HFFc6 (cell line): ENCODE measurements around the gene RGMA. TPM values are rescaled to one million over a fixed set of nuclear protein-coding genes. Genes with fewer than 3 reads are reported as not detected.

ENCODE experiments used
- DNase-seq: peaks from one replicate; pipeline ENCODE4 v3.0.0-alpha.2; 2018
- H3K27ac Mint-ChIP-seq: 2 replicates; pipeline ENCODE4 v1.8.0; 2020; ENCODE audit warnings: mild to moderate bottlenecking, mixed read lengths
- H3K27me3 Mint-ChIP-seq: 2 replicates; pipeline ENCODE4 v1.8.0; 2021; ENCODE audit warnings: mild to moderate bottlenecking, moderate library complexity, mixed read lengths; ENCODE audit not compliant: insufficient read depth
- H3K36me3 Mint-ChIP-seq: 2 replicates; pipeline ENCODE4 v1.8.0; 2021; ENCODE audit warnings: low read depth, mixed read lengths
- H3K4me1 Mint-ChIP-seq: 2 replicates; pipeline ENCODE4 v1.8.0; 2020; ENCODE audit warnings: low read depth, mixed read lengths
- H3K4me3 Mint-ChIP-seq: 2 replicates; pipeline ENCODE4 v1.8.0; 2020; ENCODE audit warnings: mild to moderate bottlenecking, moderate library complexity, mixed read lengths
- H3K9me3 Mint-ChIP-seq: 2 replicates; pipeline ENCODE4 v1.8.0; 2020; ENCODE audit warnings: mild to moderate bottlenecking, mixed read lengths
- total RNA-seq, 6 experiments: library from RNA; stranded (reverse); fragmentation: NEBNext Ultra II Directional; extraction: Animal tissue kit (Norgen Biotek cat#: 25700); gene quantifications; 2 replicates in 1 of 6; 3 replicates in 5 of 6; pipeline ENCODE4 v1.2.3, GENCODE V29; 2021
- TF ChIP-seq, protein P1 (sequence below): fragments of 200-600 bp; sonication (generic); IDR thresholded peaks from 2 replicates; pipeline ENCODE4 v1.5.0; 2021; ENCODE audit warnings: antibody characterized with exemption, mild to moderate bottlenecking

Gene RGMA
- total RNA-seq, 6 experiments from 2014 or later: 0.07 to 0.32 (median 0.19) TPM; not detected in 1

DNA sequence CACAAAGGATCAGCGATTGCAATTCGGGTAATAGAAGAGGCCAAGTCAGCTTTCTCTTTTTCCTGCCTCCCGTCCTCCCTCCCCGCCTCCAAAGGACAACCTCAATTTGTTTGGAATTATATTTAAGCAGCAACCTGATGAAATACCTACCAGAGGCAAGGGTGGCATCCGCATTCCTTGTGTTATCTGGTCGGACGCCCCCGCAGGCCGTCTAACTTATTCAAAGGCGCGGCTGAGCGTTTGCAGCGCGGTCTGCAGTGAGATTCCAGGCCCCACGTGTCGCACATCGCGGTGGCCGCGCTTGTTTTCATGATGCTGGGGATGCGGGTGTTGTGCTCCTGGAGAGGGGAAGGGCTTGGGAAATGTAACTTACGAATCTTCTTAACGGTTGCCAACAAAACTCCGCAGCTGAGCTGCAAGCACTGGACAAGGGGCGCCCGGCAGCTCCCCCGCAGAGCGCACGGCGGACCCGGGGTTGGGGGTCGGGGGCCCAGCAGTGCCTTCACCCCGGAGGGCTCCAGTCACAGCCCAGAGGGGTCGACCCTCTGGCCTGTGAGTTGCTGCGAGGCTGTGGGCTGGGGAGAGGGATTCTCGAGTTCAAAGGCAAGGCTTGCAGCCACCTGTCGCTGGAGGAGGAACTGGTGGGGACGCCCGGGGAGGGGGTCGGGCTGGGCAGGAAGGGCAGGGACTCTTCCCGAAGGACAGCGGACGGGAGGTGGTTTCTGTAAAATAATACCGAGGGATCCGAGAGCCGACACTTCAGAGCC lies 20.5 kb upstream of the RGMA start:
- no peaks in the 10 kb centered on the region; the same call in 1 of the 2 replicates for H3K27me3 Mint-ChIP-seq
- DNase-seq: no peak
- no peak overlapping the region for H3K27ac Mint-ChIP-seq
- TF ChIP-seq, protein P1, sequence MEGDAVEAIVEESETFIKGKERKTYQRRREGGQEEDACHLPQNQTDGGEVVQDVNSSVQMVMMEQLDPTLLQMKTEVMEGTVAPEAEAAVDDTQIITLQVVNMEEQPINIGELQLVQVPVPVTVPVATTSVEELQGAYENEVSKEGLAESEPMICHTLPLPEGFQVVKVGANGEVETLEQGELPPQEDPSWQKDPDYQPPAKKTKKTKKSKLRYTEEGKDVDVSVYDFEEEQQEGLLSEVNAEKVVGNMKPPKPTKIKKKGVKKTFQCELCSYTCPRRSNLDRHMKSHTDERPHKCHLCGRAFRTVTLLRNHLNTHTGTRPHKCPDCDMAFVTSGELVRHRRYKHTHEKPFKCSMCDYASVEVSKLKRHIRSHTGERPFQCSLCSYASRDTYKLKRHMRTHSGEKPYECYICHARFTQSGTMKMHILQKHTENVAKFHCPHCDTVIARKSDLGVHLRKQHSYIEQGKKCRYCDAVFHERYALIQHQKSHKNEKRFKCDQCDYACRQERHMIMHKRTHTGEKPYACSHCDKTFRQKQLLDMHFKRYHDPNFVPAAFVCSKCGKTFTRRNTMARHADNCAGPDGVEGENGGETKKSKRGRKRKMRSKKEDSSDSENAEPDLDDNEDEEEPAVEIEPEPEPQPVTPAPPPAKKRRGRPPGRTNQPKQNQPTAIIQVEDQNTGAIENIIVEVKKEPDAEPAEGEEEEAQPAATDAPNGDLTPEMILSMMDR: no peak
- no peaks in the 10 kb centered on the region for H3K36me3 Mint-ChIP-seq
- H3K4me3 Mint-ChIP-seq: no peak overlapping the region
- H3K4me1 Mint-ChIP-seq: no peaks in the 10 kb centered on the region
- peaks cover 18% of the 10 kb centered on the region for H3K9me3 Mint-ChIP-seq

DNA sequence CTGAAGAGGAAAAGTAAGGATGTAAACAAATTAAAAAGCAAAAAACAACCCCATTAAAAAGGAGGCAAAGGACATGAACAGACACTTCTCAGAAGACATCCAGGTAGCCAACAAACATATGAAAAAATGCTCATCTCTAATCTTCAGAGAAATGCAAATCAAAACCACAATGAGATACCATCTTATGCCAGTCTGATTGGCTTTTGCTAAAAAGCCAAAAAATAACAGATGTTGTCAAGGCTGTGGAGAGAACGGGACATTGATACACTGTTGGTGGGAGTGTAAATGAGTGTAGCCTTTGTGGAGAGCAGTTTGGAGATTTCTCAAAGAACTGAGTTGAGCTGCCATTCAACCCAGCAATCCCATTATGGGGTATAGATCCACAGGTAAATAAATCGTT lies 18.6 kb upstream of the RGMA start:
- no peaks in the 10 kb centered on the region for H3K36me3 Mint-ChIP-seq
- H3K27ac Mint-ChIP-seq: no peak overlapping the region
- no peaks in the 10 kb centered on the region for H3K4me1 Mint-ChIP-seq
- H3K27me3 Mint-ChIP-seq: peaks cover 2% of the 10 kb centered on the region; the same call in 1 of the 2 replicates
- H3K4me3 Mint-ChIP-seq: no peak overlapping the region
- H3K9me3 Mint-ChIP-seq: peaks cover 12% of the 10 kb centered on the region
- DNase-seq: no peak
- TF ChIP-seq, protein P1: no peak

DNA sequence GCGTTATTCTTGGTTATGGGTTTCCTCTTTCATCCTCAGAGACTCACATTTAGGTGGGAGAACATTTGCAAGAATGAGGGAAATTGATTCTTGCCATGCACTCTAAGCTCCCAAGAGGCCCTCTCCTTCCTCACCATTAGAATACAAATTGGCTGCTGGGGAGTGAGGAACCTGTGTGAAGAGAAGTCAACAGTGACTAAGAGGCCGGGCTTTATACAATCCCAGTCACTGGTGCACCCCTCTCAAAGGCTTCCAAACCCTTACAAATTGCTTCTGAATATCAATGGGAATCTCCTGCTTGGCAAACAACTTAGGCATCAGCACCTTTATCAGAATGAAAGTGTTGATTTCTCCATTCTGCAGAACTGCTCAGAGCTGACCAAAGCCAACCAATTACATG lies 16.5 kb upstream of the RGMA start:
- no peak overlapping the region for H3K27ac Mint-ChIP-seq
- TF ChIP-seq, protein P1: no peak
- no peak overlapping the region for H3K4me3 Mint-ChIP-seq
- H3K27me3 Mint-ChIP-seq: peaks cover 2% of the 10 kb centered on the region; the same call in 1 of the 2 replicates
- peaks cover 8% of the 10 kb centered on the region; the same call in 1 of the 2 replicates for H3K9me3 Mint-ChIP-seq
- no peak for DNase-seq
- no peaks in the 10 kb centered on the region for H3K36me3 Mint-ChIP-seq
- H3K4me1 Mint-ChIP-seq: no peaks in the 10 kb centered on the region

DNA sequence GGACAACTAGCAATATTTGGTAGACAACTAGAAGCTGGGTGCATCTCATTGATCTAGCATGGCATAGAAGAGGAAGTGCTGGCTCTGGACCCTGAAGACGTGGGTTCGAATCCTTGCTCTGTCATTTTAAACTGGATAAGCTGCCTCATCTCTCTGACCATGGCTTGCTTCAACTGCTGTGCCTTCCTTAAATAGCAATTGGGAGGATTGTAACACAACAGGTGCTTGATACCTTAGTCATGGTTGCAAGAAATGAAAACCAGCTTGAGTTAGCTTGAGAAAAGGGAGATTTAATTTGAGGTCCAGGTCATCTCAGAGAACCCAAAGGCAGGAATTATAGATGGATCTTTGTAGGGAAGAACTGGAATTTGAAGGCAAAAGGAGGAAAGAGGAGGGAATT lies 14.8 kb upstream of the RGMA start:
- TF ChIP-seq, protein P1: no peak
- no peaks in the 10 kb centered on the region for H3K36me3 Mint-ChIP-seq
- H3K4me1 Mint-ChIP-seq: no peaks in the 10 kb centered on the region
- no peak for DNase-seq
- H3K4me3 Mint-ChIP-seq: no peak overlapping the region
- H3K27me3 Mint-ChIP-seq: peaks cover 2% of the 10 kb centered on the region; the same call in 1 of the 2 replicates
- peaks cover 8% of the 10 kb centered on the region; the same call in 1 of the 2 replicates for H3K9me3 Mint-ChIP-seq
- H3K27ac Mint-ChIP-seq: no peak overlapping the region

DNA sequence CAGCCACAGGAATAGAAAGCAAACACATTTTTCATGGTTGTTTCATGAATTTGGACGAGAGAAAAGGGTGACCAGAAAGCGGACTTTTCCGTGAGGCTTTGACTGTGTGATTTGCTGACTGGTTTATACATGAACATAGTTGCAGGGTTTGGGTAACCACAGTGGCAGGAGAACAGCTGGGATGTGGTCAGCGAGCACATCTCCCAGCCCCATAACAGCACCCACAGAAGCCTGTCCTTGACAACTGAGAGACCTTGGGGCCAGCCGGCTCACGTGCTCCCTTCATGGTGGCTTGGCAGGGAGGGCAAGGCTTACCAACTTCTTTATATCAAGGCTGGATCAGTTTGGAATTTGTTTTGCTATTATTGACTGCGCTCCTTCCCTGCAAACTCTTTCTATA lies 13.2 kb upstream of the RGMA start:
- no peaks in the 10 kb centered on the region for H3K4me1 Mint-ChIP-seq
- no peak overlapping the region for H3K27ac Mint-ChIP-seq
- TF ChIP-seq, protein P1: no peak
- peaks cover 3% of the 10 kb centered on the region for H3K27me3 Mint-ChIP-seq
- DNase-seq: no peak
- no peak overlapping the region for H3K4me3 Mint-ChIP-seq
- no peaks in the 10 kb centered on the region for H3K36me3 Mint-ChIP-seq
- peaks cover 2% of the 10 kb centered on the region; the same call in 1 of the 2 replicates for H3K9me3 Mint-ChIP-seq
